NK-92 (cell line): ENCODE measurements around the gene KSR1.
"Not testable (repeated sequence)": the region's sequence is repeated elsewhere in the genome, so short reads cannot be mapped to it uniquely, and the experiment has no call there.

Source experiments
- DNase-seq: peaks from one replicate; lab custom pipeline; 2025; ENCODE audit not compliant: unreplicated experiment; lab: John Stamatoyannopoulos, UW

KSR1 gene

DNA sequence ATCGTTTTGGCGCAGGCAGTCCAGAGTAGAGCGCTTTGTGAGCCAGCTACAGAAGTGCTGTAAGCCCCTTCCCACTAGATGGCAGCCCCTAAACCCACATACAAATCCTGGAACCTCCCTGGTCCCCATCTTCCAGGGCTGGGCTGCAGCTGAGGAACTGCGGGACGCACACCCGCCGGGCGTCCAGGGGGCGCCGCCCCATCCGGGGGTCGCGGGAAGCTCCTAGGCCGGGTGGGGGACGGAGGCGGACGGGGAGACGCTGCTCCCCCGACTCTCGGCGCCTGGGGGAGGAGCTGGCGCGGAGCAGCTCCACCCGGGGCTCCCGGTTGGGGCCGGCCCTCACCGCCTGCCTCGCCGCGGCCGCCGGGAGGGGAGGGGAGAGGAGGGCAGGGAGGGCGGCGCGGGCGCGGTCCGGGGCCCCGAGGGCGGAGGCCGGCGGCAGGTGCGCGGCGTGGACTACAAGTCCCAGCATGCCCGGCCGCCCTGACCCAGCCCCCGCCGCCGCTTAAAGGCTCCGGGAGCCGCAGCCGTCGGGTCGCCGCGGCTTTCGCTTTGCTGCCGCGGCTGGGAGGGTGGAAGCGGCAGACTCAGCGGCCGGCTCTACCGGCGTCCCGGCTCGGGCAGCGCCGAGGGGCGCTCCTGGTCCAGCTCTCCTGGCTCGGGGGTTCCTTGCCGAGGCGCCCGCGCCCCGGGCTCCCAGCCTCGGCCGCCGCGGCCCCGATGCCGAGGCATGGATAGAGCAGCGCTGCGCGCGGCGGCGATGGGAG is at the start of gene KSR1:
Gene KSR1, plus strand, starts transcription at position 535 of the 767 bp plus-strand sequence. Its CDS starts 196 bp downstream, at position 731.
- no peak for DNase-seq

DNA sequence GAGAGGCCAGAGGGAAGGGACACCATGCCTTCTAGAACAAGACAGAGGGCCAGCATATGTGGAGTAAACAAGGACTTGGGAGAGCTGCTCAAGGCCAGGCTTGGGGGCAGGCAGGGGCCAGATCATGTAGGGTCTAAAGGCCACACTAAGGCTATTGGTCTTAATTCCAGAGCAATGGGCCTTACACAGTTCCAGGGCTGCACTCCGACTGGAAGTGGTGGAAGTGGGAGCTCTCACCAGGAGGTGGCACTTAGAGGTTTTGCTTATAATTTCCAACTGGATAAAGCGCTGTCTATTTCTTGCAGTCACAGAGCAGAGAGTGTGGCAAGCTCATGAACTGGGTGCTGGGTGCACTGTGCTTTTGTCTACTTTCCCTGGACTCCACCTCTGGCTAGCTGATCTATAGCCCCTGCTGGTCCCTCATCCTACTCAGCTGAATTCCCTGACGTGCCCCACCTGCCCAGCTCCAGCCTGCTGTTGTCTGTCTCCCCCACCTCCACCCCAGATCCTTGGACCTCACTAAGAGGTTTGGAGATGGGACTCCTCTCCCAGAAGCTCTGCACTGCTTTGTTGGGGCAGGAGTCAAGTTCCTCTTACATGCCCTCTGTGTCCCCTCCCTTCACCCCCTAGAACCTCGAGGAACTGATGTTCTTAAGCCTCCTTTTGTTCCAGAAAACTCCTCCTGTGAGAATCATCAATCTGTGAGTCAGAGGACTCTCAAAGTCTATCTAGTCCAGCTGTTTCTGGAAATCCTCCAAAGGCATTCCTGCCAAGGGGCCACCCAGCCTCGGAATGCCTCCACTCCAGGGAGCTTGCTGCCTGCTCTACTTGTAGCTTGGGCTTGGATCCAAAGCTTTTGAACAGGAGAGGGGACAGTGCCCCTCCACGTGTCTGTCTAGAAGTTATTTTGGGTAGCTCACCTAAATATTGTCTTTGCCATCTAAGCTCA is 48.1 kb upstream of the KSR1 start:
- DNase-seq, result no peak

- no peak for DNase-seq
Observed at GRCh38 chr17:27408891-27409290, 47.4 kb upstream of the KSR1 start.

DNA sequence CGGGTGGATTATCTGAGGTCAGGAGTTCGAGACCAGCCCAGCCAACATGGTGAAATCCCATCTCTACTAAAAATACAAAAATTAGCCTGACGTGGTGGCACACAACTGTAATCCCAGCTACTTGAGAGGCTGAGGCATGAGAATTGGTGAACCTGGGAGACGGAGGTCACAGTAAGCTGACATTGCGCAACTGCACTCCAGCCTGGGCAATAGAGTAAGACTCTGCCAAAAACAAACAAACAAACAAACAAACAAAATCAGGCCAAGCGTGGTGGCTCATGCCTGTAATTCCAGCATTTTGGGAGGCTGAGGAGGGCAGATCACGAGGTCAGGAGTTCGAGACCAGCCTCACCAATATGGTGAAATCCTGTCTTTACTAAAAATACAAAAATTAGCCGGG is 44.1 kb upstream of the KSR1 start:
- DNase-seq, result not testable (repeated sequence)

GRCh38 chr17:27413315-27413714 is 42.9 kb upstream of the KSR1 start:
- DNase-seq, result no peak

- no peak for DNase-seq
Observed at GRCh38 chr17:27413792-27414191, 42.5 kb upstream of the KSR1 start.

- no peak for DNase-seq
Observed at GRCh38 chr17:27414271-27414670, 42.0 kb upstream of the KSR1 start.

GRCh38 chr17:27414694-27415093 is 41.6 kb upstream of the KSR1 start:
- DNase-seq, result no peak

DNA sequence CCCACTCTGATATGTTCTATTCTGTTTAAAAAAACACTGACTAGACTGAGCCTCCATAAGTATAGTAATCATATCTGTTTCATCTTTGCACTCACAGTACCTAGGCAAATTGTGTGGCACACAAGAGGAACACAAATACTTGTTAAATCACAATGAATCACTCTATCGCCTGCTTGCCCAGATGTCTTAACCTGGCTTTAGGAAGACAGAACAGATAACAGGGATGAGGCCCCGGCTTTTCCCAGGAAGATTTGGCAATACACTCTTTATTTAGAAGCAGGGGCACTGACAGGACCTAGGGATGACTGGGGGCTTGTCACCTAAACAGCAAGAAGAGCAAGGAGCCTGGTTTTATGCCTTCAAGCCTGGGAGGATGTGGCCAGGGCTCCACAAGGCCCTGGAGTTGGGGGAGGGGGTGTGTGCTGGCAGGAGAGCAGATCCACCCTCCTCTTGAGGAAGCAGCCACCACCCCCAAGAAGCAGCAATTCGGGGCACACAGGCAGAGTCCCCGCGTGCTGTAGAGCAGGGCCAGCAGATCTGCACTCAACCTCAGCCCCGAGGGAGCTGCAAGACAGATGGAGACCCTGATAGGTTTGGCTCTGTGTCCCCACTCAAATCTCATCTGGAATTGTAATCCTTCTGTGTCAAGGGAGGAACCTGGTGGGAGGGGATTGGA is 41.0 kb upstream of the KSR1 start:
- no peak for DNase-seq

DNA sequence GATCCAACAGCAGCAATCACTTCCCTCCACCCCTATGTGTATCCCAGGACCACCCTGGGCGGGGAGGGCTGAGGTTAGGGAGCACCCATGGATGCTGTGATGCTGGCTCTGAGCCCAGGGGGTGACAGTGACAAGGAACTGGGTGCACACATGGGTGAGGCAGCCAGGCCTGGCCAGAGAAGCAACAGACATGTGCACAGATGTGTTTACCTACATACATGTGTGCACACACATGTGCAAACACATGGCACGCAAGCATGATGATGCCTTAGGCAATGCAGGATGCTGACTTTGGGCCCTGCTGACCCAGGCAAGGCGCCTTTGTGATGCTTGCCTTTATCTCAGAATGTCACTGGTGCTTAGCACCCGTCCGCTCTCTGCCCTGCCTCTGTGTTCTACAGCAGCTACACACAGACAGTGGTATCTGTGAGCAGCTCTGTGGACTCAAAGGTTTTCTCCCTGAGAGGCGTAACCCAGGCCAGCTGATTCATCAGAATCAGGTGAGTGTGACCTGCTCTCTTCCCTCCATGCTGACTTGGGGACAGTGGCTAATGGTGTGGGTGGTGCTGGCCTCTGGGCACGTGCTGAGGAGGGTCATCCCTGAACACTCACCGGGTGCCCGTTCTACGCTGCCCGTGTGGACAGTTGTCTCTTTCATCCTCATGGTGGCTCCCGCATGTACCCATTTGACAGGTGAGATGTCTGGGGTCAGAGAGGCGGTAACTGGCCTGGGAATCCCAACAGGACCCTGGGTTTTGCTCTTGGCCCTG is 38.5 kb upstream of the KSR1 start:
- no peak for DNase-seq

GRCh38 chr17:27418366-27418615 is 38.0 kb upstream of the KSR1 start:
- no peak for DNase-seq

DNA sequence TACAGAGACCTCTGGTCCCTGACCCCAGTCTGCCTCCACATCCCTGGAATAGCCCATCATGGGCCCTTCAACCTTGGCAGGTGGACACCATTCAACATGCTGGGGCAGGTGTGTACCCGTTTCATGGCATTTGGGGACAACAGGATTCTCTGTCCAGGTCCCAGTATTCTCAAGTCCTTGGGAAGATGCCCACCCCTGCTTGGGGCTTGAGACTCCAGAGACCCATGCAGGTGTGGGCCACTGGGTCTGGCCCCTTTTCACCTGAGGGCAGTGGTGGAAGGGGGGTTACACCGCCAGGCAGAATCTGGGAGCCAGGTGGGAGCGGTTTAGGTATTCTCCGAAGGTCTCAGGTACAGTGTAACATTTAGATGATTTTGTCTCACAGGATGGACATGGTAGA is 37.1 kb upstream of the KSR1 start:
- DNase-seq, result no peak

DNA sequence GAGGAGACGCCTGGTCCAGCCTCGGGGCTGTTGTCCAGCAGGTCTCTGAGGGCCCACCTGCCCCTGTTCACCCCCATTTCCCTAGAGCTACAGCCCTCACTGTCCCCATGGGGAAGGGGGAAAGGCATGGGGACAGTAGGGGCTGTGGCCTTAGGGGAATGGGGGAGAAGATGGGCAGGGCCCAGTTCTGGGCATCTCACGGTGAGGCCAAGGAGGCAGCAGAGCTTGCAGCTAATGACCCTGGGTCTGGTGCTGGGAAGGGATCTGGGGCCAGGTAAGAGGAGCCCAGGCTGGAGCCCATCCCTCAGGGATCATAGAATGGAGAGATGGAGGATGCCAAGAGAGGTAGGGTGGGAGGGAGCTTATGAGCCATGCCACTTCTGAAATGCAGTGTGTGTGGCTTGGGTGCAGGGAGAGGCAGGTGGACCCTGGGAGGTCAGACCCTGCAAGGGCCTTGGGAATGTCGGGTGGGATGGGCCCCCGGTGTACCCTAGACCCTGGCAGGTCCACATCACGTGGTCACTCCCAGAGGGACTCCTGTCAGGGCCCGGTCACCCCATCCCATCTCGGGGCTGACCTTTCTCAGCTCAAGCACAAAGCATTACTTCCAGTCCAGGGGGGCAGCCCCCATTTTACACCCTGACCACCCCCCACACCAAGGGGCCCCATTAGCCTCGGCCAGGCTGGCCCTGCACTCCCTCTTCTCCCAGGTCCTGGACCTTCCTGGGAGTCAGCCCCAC is 35.9 kb upstream of the KSR1 start:
- DNase-seq, result no peak

GRCh38 chr17:27421111-27421510 is 35.1 kb upstream of the KSR1 start:
- DNase-seq, result no peak

DNA sequence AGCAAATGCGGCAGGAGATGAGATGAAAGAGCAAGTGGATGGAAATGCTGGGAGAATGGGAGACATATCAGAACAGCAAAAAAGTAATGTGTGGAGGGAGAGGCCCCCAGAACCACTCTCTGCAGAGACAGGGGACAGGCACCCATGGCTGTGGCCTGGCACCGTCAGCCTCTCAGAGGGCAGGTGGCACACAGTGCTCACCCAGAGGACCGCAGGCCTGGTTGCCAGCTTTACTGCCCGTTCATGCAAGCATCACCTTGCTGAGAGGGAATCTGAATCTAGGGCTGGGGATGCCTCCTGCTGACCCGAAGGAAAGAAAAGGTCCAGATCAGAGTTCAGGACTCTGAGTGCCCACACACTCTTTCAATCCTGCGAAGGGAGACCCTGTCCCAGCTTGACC is 34.6 kb upstream of the KSR1 start:
- not testable (repeated sequence) for DNase-seq

- no peak for DNase-seq
Observed at GRCh38 chr17:27422601-27423000, 33.6 kb upstream of the KSR1 start.

DNA sequence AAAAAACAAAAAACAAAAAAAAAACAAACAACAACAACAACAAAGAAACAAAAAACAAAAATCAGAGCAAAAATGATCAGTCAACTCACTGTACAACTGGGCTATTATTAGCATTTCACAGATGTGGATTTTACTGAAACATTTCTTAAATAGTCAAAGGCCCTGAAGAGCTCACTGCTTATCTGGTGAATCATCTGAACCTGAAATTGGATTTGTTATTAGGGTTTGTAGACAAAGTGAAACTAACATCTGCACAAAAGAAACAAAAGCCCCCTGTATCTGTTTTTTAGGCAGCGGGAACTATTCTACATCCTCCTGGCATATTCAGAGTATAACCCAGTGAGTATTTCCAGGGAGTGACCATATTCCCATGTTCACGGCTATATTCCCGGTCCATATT is 32.6 kb upstream of the KSR1 start:
- DNase-seq, result no peak

- no peak for DNase-seq
Observed at GRCh38 chr17:27424516-27424915, 31.7 kb upstream of the KSR1 start.

DNA sequence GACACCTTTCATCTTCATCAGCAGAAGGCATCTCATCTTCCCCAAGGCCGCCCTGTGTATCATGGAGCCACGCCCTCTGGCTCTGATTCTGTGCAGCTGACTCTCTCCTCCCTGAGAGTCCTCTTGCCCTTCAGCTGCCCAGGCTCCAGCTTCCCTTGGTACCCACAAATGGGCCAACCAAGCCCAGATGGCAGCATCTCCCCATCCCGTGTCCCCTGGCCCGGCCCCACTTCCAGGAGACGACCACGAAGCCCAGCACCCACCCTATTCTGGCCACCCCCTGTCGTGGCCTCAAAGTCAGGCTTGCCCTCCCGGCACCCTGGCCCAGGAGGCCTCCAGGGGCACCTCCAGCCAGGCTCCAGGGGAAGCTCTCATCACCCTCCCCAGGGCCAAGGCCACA is 31.3 kb upstream of the KSR1 start:
- DNase-seq, result no peak

- not testable (repeated sequence) for DNase-seq
Observed at GRCh38 chr17:27425571-27425970, 30.7 kb upstream of the KSR1 start.
